Trophoblast cell (in vitro differentiated cells and primary cell): ENCODE results near the gene EHMT1.
A peak's percentile ranks its signal among the peaks of the same experiment; 100 is the strongest.

Experiments used
- DNase-seq, 2 donors: peaks; one replicate each; pipeline ENCODE4 v3.0.0-alpha.2; 2016
- H2AFZ ChIP-seq: 2 replicates; pipeline ENCODE4 v1.6.1; 2013; ENCODE audit warnings: low read length, moderate library complexity, mild to moderate bottlenecking; ENCODE audit not compliant: insufficient read depth, poor library complexity
- H2AK5ac ChIP-seq: 2 replicates; pipeline ENCODE4 v1.6.1; 2013; ENCODE audit warnings: mild to moderate bottlenecking, low read length
- H2BK120ac ChIP-seq: 2 replicates; pipeline ENCODE4 v1.6.1; 2013; ENCODE audit warnings: low read length, mild to moderate bottlenecking, moderate library complexity; ENCODE audit not compliant: insufficient read depth, poor library complexity
- H2BK12ac ChIP-seq: 2 replicates; pipeline ENCODE4 v1.6.1; 2013; ENCODE audit warnings: mild to moderate bottlenecking, low read length, moderate library complexity
- H2BK5ac ChIP-seq: 2 replicates; pipeline ENCODE4 v1.6.1; 2013; ENCODE audit warnings: low read length, low read depth, moderate library complexity, mild to moderate bottlenecking; ENCODE audit not compliant: poor library complexity
- H3K14ac ChIP-seq: 2 replicates; pipeline ENCODE4 v1.6.1; 2013; ENCODE audit warnings: mild to moderate bottlenecking, low read length
- H3K18ac ChIP-seq: 2 replicates; pipeline ENCODE4 v1.6.1; 2013; ENCODE audit warnings: mild to moderate bottlenecking, low read length
- H3K23ac ChIP-seq: 2 replicates; pipeline ENCODE4 v1.6.1; 2013; ENCODE audit warnings: low read length
- H3K27ac ChIP-seq: 2 replicates; pipeline ENCODE4 v1.5.1; 2013; ENCODE audit warnings: low read depth, mild to moderate bottlenecking, inconsistent platforms, low read length, moderate library complexity
- H3K27me3 ChIP-seq: 2 replicates; pipeline ENCODE4 v1.6.1; 2013; ENCODE audit warnings: inconsistent platforms, mild to moderate bottlenecking, low read length, moderate library complexity; ENCODE audit not compliant: insufficient read depth
- H3K36me3 ChIP-seq, 2 experiments: 1 replicate in 1 of 2; 2 replicates in 1 of 2; pipeline ENCODE4 v1.6.1; 2013; ENCODE audit warnings: low read length in 2 of 2, mild to moderate bottlenecking in 2 of 2, moderate library complexity in 1 of 2; ENCODE audit not compliant: insufficient read depth in 2 of 2, control insufficient read depth in 1 of 2
- H3K4ac ChIP-seq: 2 replicates; pipeline ENCODE4 v1.6.1; 2013; ENCODE audit warnings: low read depth, mild to moderate bottlenecking, low read length, moderate library complexity
- H3K4me1 ChIP-seq, 2 experiments: 1 replicate in 1 of 2; 2 replicates in 1 of 2; pipeline ENCODE4 v1.6.1; 2013; ENCODE audit warnings: low read length in 2 of 2, mild to moderate bottlenecking in 2 of 2, moderate library complexity in 1 of 2; ENCODE audit not compliant: insufficient read depth in 2 of 2, control insufficient read depth in 1 of 2
- H3K4me2 ChIP-seq: 2 replicates; pipeline ENCODE4 v1.6.1; 2013; ENCODE audit warnings: inconsistent platforms, mild to moderate bottlenecking, low read length, moderate library complexity
- H3K4me3 ChIP-seq: 2 replicates; pipeline ENCODE4 v1.5.1; 2013; ENCODE audit warnings: mild to moderate bottlenecking, low read depth, low read length, inconsistent platforms
- H3K79me1 ChIP-seq: one replicate; pipeline ENCODE4 v1.6.1; 2013; ENCODE audit warnings: low read length
- H3K79me2 ChIP-seq: 2 replicates; pipeline ENCODE4 v1.6.1; 2013; ENCODE audit warnings: low read length, mild to moderate bottlenecking; ENCODE audit not compliant: control insufficient read depth, insufficient read depth, poor library complexity
- H3K9ac ChIP-seq: 2 replicates; pipeline ENCODE4 v1.6.1; 2013; ENCODE audit warnings: mild to moderate bottlenecking, low read length
- H3K9me3 ChIP-seq: 2 replicates; pipeline ENCODE4 v1.6.1; 2013; ENCODE audit warnings: low read depth, mild to moderate bottlenecking, control low read depth, inconsistent platforms, low read length; ENCODE audit not compliant: insufficient read depth
- H4K12ac ChIP-seq: 2 replicates; pipeline ENCODE4 v1.6.1; 2013; ENCODE audit warnings: low read depth, mild to moderate bottlenecking, low read length, moderate library complexity
- H4K8ac ChIP-seq: 2 replicates; pipeline ENCODE4 v1.6.1; 2013; ENCODE audit warnings: low read depth, mild to moderate bottlenecking, low read length, moderate library complexity
- H4K91ac ChIP-seq: one replicate; pipeline ENCODE4 v1.6.1; 2013; ENCODE audit warnings: low read depth, mild to moderate bottlenecking, low read length, moderate library complexity
- WGBS: extraction: QIAGEN DNeasy Blood & Tissue Kit; methylation state at CpG from one replicate; pipeline ENCODE4 v1.1.7; 2013; ENCODE audit warnings: missing lambda C conversion rate; ENCODE audit not compliant: insufficient read length, insufficient coverage; ENCODE audit errors: extremely low coverage; 5-methylcytosine and 5-hydroxymethylcytosine counted together

The EHMT1 gene

GRCh38 chr9:137679249-137679648, 60.4 kb downstream of the EHMT1 start:
- no CpG with 5 or more reads among the region's 6 CpGs for WGBS
- H3K9ac ChIP-seq, result no peak overlapping the region

GRCh38 chr9:137679695-137680305, 61.0 kb downstream of the EHMT1 start:
- peak overlapping the region; percentile 39 for H3K4ac ChIP-seq
- H4K12ac ChIP-seq, result no peak overlapping the region
- no peak for DNase-seq
- no peak overlapping the region for H3K4me2 ChIP-seq
- no peak overlapping the region for H2BK120ac ChIP-seq
- H2AK5ac ChIP-seq, result no peak overlapping the region
- no peak overlapping the region for H3K27ac ChIP-seq
- no peak overlapping the region for H2BK12ac ChIP-seq
- no peaks in the 10 kb centered on the region for H3K27me3 ChIP-seq
- no peak overlapping the region for H3K4me3 ChIP-seq
- H3K9ac ChIP-seq, result no peak overlapping the region
- H3K79me1 ChIP-seq, result no peaks in the 10 kb centered on the region
- no peak overlapping the region for H3K23ac ChIP-seq
- WGBS, result no CpG with 5 or more reads among the region's 7 CpGs
- H3K36me3 ChIP-seq, result peaks cover 2% of the 10 kb centered on the region in 2 experiments
- H2AFZ ChIP-seq, result no peak overlapping the region
- no peak overlapping the region for H3K14ac ChIP-seq
- no peak overlapping the region for H4K91ac ChIP-seq
- H3K9me3 ChIP-seq, result no peaks in the 10 kb centered on the region
- H3K4me1 ChIP-seq, result peaks cover 11 to 14% of the 10 kb centered on the region in 2 experiments
- H2BK5ac ChIP-seq, result no peak overlapping the region
- no peak overlapping the region for H3K18ac ChIP-seq
- peaks cover 15% of the 10 kb centered on the region for H3K79me2 ChIP-seq
- no peak overlapping the region for H4K8ac ChIP-seq

More at GRCh38 chr9:137679249-137679648, 60.4 kb downstream of the EHMT1 start:
- Histone ChIP-seq H3K4me2 (no peak overlapping the region), H3K27ac (no peak overlapping the region), H2BK120ac (no peak overlapping the region), H3K4ac (no peak overlapping the region), H2BK5ac (no peak overlapping the region), H3K36me3 (peaks cover 2% of the 10 kb centered on the region in 2 experiments), H3K23ac (no peak overlapping the region), H2AK5ac (no peak overlapping the region), H2AFZ (no peak overlapping the region), H3K9me3 (no peaks in the 10 kb centered on the region), H3K79me1 (no peaks in the 10 kb centered on the region), H3K27me3 (no peaks in the 10 kb centered on the region), H3K4me1 (peaks cover 15 to 19% of the 10 kb centered on the region in 2 experiments), H4K91ac (no peak overlapping the region), H3K14ac (no peak overlapping the region), H3K79me2 (peaks cover 17% of the 10 kb centered on the region), H3K18ac (no peak overlapping the region), H4K12ac (no peak overlapping the region), H2BK12ac (no peak overlapping the region), H3K4me3 (no peak overlapping the region), H4K8ac (no peak overlapping the region)
- no peak for DNase-seq

GRCh38 chr9:137680444-137681358, 61.9 kb downstream of the EHMT1 start:
- H3K79me2 ChIP-seq, result peaks cover 15% of the 10 kb centered on the region
- no peak overlapping the region for H3K9ac ChIP-seq
- no peak overlapping the region for H2BK5ac ChIP-seq
- H3K27me3 ChIP-seq, result no peaks in the 10 kb centered on the region
- peaks cover 10 to 14% of the 10 kb centered on the region in 2 experiments for H3K4me1 ChIP-seq
- H2BK120ac ChIP-seq, result no peak overlapping the region
- H3K4me2 ChIP-seq, result peak overlapping the region; percentile 33
- no peak overlapping the region for H3K23ac ChIP-seq
- no peak overlapping the region for H3K4me3 ChIP-seq
- no peak overlapping the region for H2AK5ac ChIP-seq
- H4K8ac ChIP-seq, result no peak overlapping the region
- WGBS, result no CpG with 5 or more reads among the region's 18 CpGs
- no peaks in the 10 kb centered on the region for H3K9me3 ChIP-seq
- H2AFZ ChIP-seq, result no peak overlapping the region
- peak overlapping the region; percentile 6 for H3K27ac ChIP-seq
- no peak overlapping the region for H3K14ac ChIP-seq
- H3K36me3 ChIP-seq, result peaks cover 2% of the 10 kb centered on the region in 2 experiments
- H4K91ac ChIP-seq, result no peak overlapping the region
- no peak overlapping the region for H2BK12ac ChIP-seq
- no peaks in the 10 kb centered on the region for H3K79me1 ChIP-seq
- peak; percentile 91 to 93 for DNase-seq
- H4K12ac ChIP-seq, result no peak overlapping the region
- peak overlapping the region; percentile 13 for H3K18ac ChIP-seq
- H3K4ac ChIP-seq, result peak overlapping the region; percentile 60

- H2BK120ac ChIP-seq, result no peak overlapping the region
- H2AK5ac ChIP-seq, result no peak overlapping the region
- no peak overlapping the region for H4K91ac ChIP-seq
- no peak overlapping the region for H3K14ac ChIP-seq
- no peak overlapping the region for H2AFZ ChIP-seq
- no peak overlapping the region for H4K12ac ChIP-seq
- no peaks in the 10 kb centered on the region for H3K9me3 ChIP-seq
- peaks cover 10 to 14% of the 10 kb centered on the region in 2 experiments for H3K4me1 ChIP-seq
- H3K4me2 ChIP-seq, result no peak overlapping the region
- H3K18ac ChIP-seq, result no peak overlapping the region
- H3K79me2 ChIP-seq, result peaks cover 9% of the 10 kb centered on the region
- no peaks in the 10 kb centered on the region for H3K79me1 ChIP-seq
- peak overlapping the region; percentile 16 for H3K4ac ChIP-seq
- no peak overlapping the region for H2BK5ac ChIP-seq
- H3K23ac ChIP-seq, result no peak overlapping the region
- H3K27me3 ChIP-seq, result no peaks in the 10 kb centered on the region
- peak in 1 of 2 donors; percentile 47 for DNase-seq
- H3K9ac ChIP-seq, result no peak overlapping the region
- WGBS, result no CpG with 5 or more reads among the region's 18 CpGs
- no peak overlapping the region for H3K4me3 ChIP-seq
- H2BK12ac ChIP-seq, result no peak overlapping the region
- H3K36me3 ChIP-seq, result peaks cover 0 to 2% of the 10 kb centered on the region in 2 experiments
- H4K8ac ChIP-seq, result no peak overlapping the region
- H3K27ac ChIP-seq, result no peak overlapping the region
Observed at GRCh38 chr9:137682428-137683105, 63.8 kb downstream of the EHMT1 start.
